Endothelial cell of umbilical vein (primary cell): ENCODE results near the gene MEF2A. TPM values are rescaled to one million over a fixed set of nuclear protein-coding genes. Genes with fewer than 3 reads are reported as not detected.

Experiments used
- BruUV-seq: library from RNA; stranded (reverse); fragments of 400-500 nt; replicated peaks from 2 replicates; lab custom pipeline; 2021; lab: Mats Ljungman, UMichigan
- CTCF ChIA-PET: fragments of 300-600, 350-600 bp; sonication (Branson Sonifier 250); formaldehyde crosslinking; loops from one replicate; lab custom pipeline; 2021; ENCODE audit warnings: antibody characterized with exemption, inconsistent platforms; lab: Charles Lee
- POLR2A ChIA-PET: fragments of 300-600, 350-600 bp; sonication (Branson Sonifier 250); formaldehyde crosslinking; loops from one replicate; lab custom pipeline; 2021; ENCODE audit warnings: antibody characterized with exemption, inconsistent platforms; lab: Charles Lee
- DNase-seq: peaks from one replicate; pipeline ENCODE4 v3.0.0-alpha.2; 2011; ENCODE audit warnings: low read depth, low spot score
- FAIRE-seq: peaks from 2 replicates; lab custom pipeline; 2011; peaks lifted over from hg19 to GRCh38; lab: Jason Lieb, UNC
- H2AFZ ChIP-seq: 2 replicates; pipeline ENCODE4 v1.6.0; 2012; ENCODE audit warnings: low read depth, low read length, control low read depth, inconsistent platforms
- H3K27ac ChIP-seq: 2 replicates; pipeline ENCODE4 v1.5.1; 2011; ENCODE audit warnings: low read depth, mild to moderate bottlenecking, control low read depth, low read length, moderate library complexity; ENCODE audit not compliant: insufficient read depth
- H3K27me3 ChIP-seq, 2 experiments: 2 replicates each; pipeline versions ENCODE4 v1.6.0 to v1.6.1; 2011; ENCODE audit warnings: low read length in 2 of 2, mixed read lengths in 1 of 2; ENCODE audit not compliant: control insufficient read depth in 2 of 2, insufficient read depth in 2 of 2
- H3K36me3 ChIP-seq, 2 experiments: 2 replicates in 1 of 2; 3 replicates in 1 of 2; pipeline ENCODE4 v1.5.1; 2011; ENCODE audit warnings: low read length in 2 of 2, mild to moderate bottlenecking in 1 of 2, moderate library complexity in 1 of 2; ENCODE audit not compliant: control insufficient read depth in 2 of 2, insufficient read depth in 2 of 2; ENCODE audit errors: extremely low read depth in 1 of 2
- H3K4me1 ChIP-seq: 3 replicates; pipeline ENCODE4 v1.5.1; 2011; ENCODE audit warnings: mild to moderate bottlenecking, low read length; ENCODE audit not compliant: control insufficient read depth, insufficient read depth; ENCODE audit errors: extremely low read depth
- H3K4me2 ChIP-seq: 2 replicates; pipeline ENCODE4 v1.6.1; 2011; ENCODE audit warnings: low read length, control low read depth, mixed read lengths; ENCODE audit not compliant: insufficient read depth
- H3K4me3 ChIP-seq, 3 experiments: fragments of 200-600 bp in 1 of 3; sonication (generic), shearing (Covaris generic) in 1 of 3; replicated peaks in 1 of 3; 2 replicates each; pipeline ENCODE4 v1.5.1; 2011 to 2016; ENCODE audit warnings: control low read depth in 3 of 3, low read length in 3 of 3, mild to moderate bottlenecking in 2 of 3, inconsistent platforms in 1 of 3, low read depth in 1 of 3, moderate library complexity in 1 of 3; ENCODE audit not compliant: insufficient read depth in 1 of 3
- H3K79me2 ChIP-seq: 2 replicates; pipeline ENCODE4 v1.6.0; 2012; ENCODE audit warnings: low read length, inconsistent platforms; ENCODE audit not compliant: control insufficient read depth, insufficient read depth
- H3K9ac ChIP-seq: replicated peaks from 2 replicates; pipeline ENCODE3; 2011; ENCODE audit warnings: low read length, control low read depth; ENCODE audit not compliant: insufficient read depth; ENCODE audit errors: extremely low read depth
- H3K9me1 ChIP-seq: replicated peaks from 3 replicates; pipeline ENCODE4 v1.6.0; 2011; ENCODE audit warnings: mild to moderate bottlenecking, low read length; ENCODE audit not compliant: control insufficient read depth, insufficient read depth; ENCODE audit errors: extremely low read depth
- H3K9me3 ChIP-seq: replicated peaks from 2 replicates; pipeline ENCODE4 v1.5.1; 2012; ENCODE audit warnings: low read length, inconsistent platforms; ENCODE audit not compliant: control insufficient read depth, insufficient read depth
- H4K20me1 ChIP-seq: replicated peaks from 2 replicates; pipeline ENCODE3; 2011; ENCODE audit warnings: mild to moderate bottlenecking, low read length; ENCODE audit not compliant: control insufficient read depth, insufficient read depth; ENCODE audit errors: extremely low read depth
- CTCF ChIP-seq, 2 donors: IDR thresholded peaks; 1 replicate in 1 of 2; 2 replicates in 1 of 2; pipeline ENCODE4 v1.5.1; 2011; ENCODE audit warnings: low read length in 2 of 2, mild to moderate bottlenecking in 2 of 2, moderate library complexity in 2 of 2, control low read depth in 1 of 2, inconsistent platforms in 1 of 2, low read depth in 1 of 2; ENCODE audit not compliant: insufficient read depth in 1 of 2; ENCODE audit errors: extremely low read depth in 1 of 2
- EZH2 ChIP-seq: IDR thresholded peaks from 2 replicates; pipeline ENCODE4 v1.6.1; 2012; ENCODE audit warnings: borderline replicate concordance, low read depth, mild to moderate bottlenecking, moderate library complexity, low read length, inconsistent platforms; ENCODE audit not compliant: severe bottlenecking
- FOS ChIP-seq: IDR thresholded peaks from 2 replicates; pipeline ENCODE4 v1.6.1; 2011; ENCODE audit warnings: mild to moderate bottlenecking, low read length, moderate library complexity, borderline replicate concordance; ENCODE audit not compliant: insufficient read depth
- GATA2 ChIP-seq: IDR thresholded peaks from 2 replicates; pipeline ENCODE4 v1.7.0; 2011; ENCODE audit warnings: low read depth, mild to moderate bottlenecking, moderate library complexity, mixed read lengths, low read length; ENCODE audit not compliant: insufficient read length, insufficient read depth
- JUN ChIP-seq: IDR thresholded peaks from 2 replicates; pipeline ENCODE4 v1.6.1; 2011; ENCODE audit warnings: borderline replicate concordance, low read depth; ENCODE audit not compliant: insufficient read length, insufficient read depth
- MAX ChIP-seq: IDR thresholded peaks from 2 replicates; pipeline ENCODE4 v1.6.1; 2011; ENCODE audit not compliant: insufficient read depth, insufficient read length
- MYC ChIP-seq: IDR thresholded peaks from one replicate; pipeline ENCODE4 v1.6.1; 2011; ENCODE audit warnings: mild to moderate bottlenecking, low read depth, low read length
- POLR2A ChIP-seq: IDR thresholded peaks from 2 replicates; pipeline ENCODE4 v1.6.1; 2012; ENCODE audit warnings: low read depth, mild to moderate bottlenecking, control low read depth, low read length
- POLR2AphosphoS5 ChIP-seq: IDR thresholded peaks from 2 replicates; pipeline ENCODE4 v1.6.1; 2012; ENCODE audit warnings: low read depth, mild to moderate bottlenecking, control low read depth, low read length, moderate library complexity; ENCODE audit not compliant: insufficient read depth
- dilution Hi-C: fragments of 300-500 bp; cut with MboI; formaldehyde crosslinking; loops from one replicate; pipeline ENCODE4 v1.15.0; 2019; ENCODE audit warnings: low sequenced_read_pairs; ENCODE audit not compliant: extremely low pct_ligation_motif_present
- intact Hi-C: fragments of 100-400 bp; cut with micrococcal nuclease; formaldehyde crosslinking; loops from one replicate; pipeline ENCODE4 v1.10.0; 2022
- polyA plus RNA-seq, 4 experiments: library from polyadenylated mRNA; depleted of rRNA in 3 of 4; stranded (reverse) in 3 of 4; unstranded in 1 of 4; fragments of >200 nt; gene quantifications; 2 replicates each; pipeline versions ENCODE4 v1.2.1 to v1.2.3, GENCODE V29; 2011 to 2012; ENCODE audit warnings: missing spikeins in 1 of 4
- total RNA-seq: library from RNA; stranded (reverse); gene quantifications from 2 replicates; pipeline ENCODE4 v1.2.3, GENCODE V29; 2021

The MEF2A gene
- total and polyA plus RNA-seq, 2 donors (not counting 3 experiments of a cell fraction or from before 2014, with no cell fraction given) = 38.0 to 45.3 TPM

GRCh38 chr15:99727330-99727729 is 161.5 kb downstream of the MEF2A start:
- CTCF ChIA-PET = interaction anchor here (6.6 to 6.8 kb wide), 2 partner anchors 23 to 454 kb away, joined by 64 to 71 read pairs; no protein-coding TSS in a partner anchor
- Histone ChIP-seq H3K9me3 (no peaks in the 10 kb centered on the region), H3K4me3 (no peak overlapping the region), H3K9me1 (no peaks in the 10 kb centered on the region), H3K4me2 (no peak overlapping the region), H3K9ac (no peak overlapping the region), H4K20me1 (no peaks in the 10 kb centered on the region), H3K79me2 (no peaks in the 10 kb centered on the region), H2AFZ (no peak overlapping the region), H3K36me3 (no peaks in the 10 kb centered on the region), H3K27me3 (no peaks in the 10 kb centered on the region), H3K4me1 (peaks cover 3% of the 10 kb centered on the region), H3K27ac (no peak overlapping the region)
- BruUV-seq = no TSS peak
- dilution Hi-C loops = no loop called here
- TF ChIP-seq CTCF (IDR thresholded peaks at IDR 0.05; ENCODE audit: extremely low read depth in 1 of 2, insufficient read depth in 1 of 2, low read depth in 1 of 2, low read length in 2 of 2) (no peak), POLR2A (no peak), MYC (no peak), EZH2 (no peak), POLR2AphosphoS5 (no peak), MAX (no peak)
- DNase-seq (no peak), FAIRE-seq (no peak)
- POLR2A ChIA-PET = no interaction called here
- intact Hi-C loops = no loop called here

GRCh38 chr15:99727733-99728132 is 161.9 kb downstream of the MEF2A start:
- intact Hi-C loops (no loop called here), dilution Hi-C loops (no loop called here)
- CTCF ChIA-PET = interaction anchor here (6.6 to 6.8 kb wide), 2 partner anchors 23 to 454 kb away, joined by 64 to 71 read pairs; no protein-coding TSS in a partner anchor
- TF ChIP-seq JUN (no peak), FOS (no peak), MAX (no peak), CTCF (IDR thresholded peaks at IDR 0.05; ENCODE audit: extremely low read depth in 1 of 2, insufficient read depth in 1 of 2, low read depth in 1 of 2, low read length in 2 of 2) (no peak), EZH2 (no peak), POLR2AphosphoS5 (no peak), POLR2A (no peak), GATA2 (no peak)
- Histone ChIP-seq H3K27ac (no peak overlapping the region), H3K79me2 (no peaks in the 10 kb centered on the region), H3K27me3 (no peaks in the 10 kb centered on the region), H3K9me3 (no peaks in the 10 kb centered on the region), H3K9ac (no peak overlapping the region), H3K4me2 (no peak overlapping the region), H4K20me1 (no peaks in the 10 kb centered on the region), H3K4me3 (no peak overlapping the region), H3K36me3 (no peaks in the 10 kb centered on the region), H3K9me1 (no peaks in the 10 kb centered on the region), H3K4me1 (peaks cover 5% of the 10 kb centered on the region), H2AFZ (no peak overlapping the region)
- FAIRE-seq = no peak
- BruUV-seq = no TSS peak
- POLR2A ChIA-PET = no interaction called here
- no peak for DNase-seq
